ENCODE results near the gene DLG5. TPM values are rescaled to one million over a fixed set of nuclear protein-coding genes. Genes with fewer than 3 reads are reported as not detected.

Gene DLG5
- total and polyA plus RNA-seq, 2 experiments from 2014 or later, result 4.4 to 27.9 TPM

DNA sequence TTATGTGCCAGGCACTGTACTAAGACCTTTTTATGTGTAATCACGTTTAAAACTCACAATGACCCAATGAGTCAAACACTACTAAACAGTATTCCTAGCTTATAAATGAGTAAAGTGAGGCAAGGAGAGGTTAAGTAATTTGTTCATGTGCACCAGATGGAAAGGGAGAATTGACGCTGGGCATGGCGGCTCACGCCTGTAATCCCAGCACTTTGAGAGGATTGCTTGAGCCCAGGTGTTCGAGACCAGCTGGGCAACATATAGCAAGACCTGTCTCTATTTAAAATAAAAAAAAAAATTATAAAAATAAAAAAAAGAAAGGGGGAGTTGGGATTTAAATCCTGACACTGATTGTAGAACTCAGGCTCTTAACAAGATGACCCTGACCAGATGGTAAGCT, 46.7 kb upstream of the DLG5 start:
- TF ChIP-seq EZH2phosphoT487 (IDR thresholded peaks at IDR 0.05; ENCODE audit: insufficient read depth, low read depth), result no peak
- no peak for TF ChIP-seq EZH2 (IDR thresholded peaks at IDR 0.05; ENCODE audit: insufficient read depth, poor library complexity, severe bottlenecking)
- no peak overlapping the region for H3K27ac ChIP-seq
- H3K4me1 ChIP-seq (ENCODE audit: insufficient read depth), result peaks cover 16% of the 10 kb centered on the region
- no peak overlapping the region for H3K9ac ChIP-seq
- no peaks in the 10 kb centered on the region for H3K79me2 ChIP-seq (ENCODE audit: insufficient read depth)
- H3F3A ChIP-seq (ENCODE audit: insufficient read depth), result peaks cover 36% of the 10 kb centered on the region
- no peak overlapping the region for H2AFZ ChIP-seq
- H3K9me2 ChIP-seq (ENCODE audit: insufficient read depth), result no peaks in the 10 kb centered on the region
- H3K36me3 ChIP-seq (ENCODE audit: low read depth), result peaks cover under 1% of the 10 kb centered on the region; the same call in 1 of the 2 replicates
- H3K4me2 ChIP-seq (ENCODE audit: unreplicated experiment), result no peak overlapping the region
- no peaks in the 10 kb centered on the region for H3K9me3 ChIP-seq (ENCODE audit: low read depth)
- no peaks in the 10 kb centered on the region for H3K27me3 ChIP-seq (replicated peaks; ENCODE audit: insufficient read depth)
- H4K20me1 ChIP-seq (ENCODE audit: insufficient read depth), result no peaks in the 10 kb centered on the region
- no peak overlapping the region for H3K4me3 ChIP-seq
- DNase-seq, result peak; percentile 14
- 73% methylated on average over 5 of the region's 5 CpGs for WGBS, 2 experiments (ENCODE audit: low coverage in 1 of 2, low lambda C conversion rate in 2 of 2, missing lambda C conversion rate in 2 of 2)
- in situ Hi-C loops (cut with MboI), result loop anchor here (10.0 kb wide), 1 partner anchor 118 kb away; no protein-coding TSS in a partner anchor

DNA sequence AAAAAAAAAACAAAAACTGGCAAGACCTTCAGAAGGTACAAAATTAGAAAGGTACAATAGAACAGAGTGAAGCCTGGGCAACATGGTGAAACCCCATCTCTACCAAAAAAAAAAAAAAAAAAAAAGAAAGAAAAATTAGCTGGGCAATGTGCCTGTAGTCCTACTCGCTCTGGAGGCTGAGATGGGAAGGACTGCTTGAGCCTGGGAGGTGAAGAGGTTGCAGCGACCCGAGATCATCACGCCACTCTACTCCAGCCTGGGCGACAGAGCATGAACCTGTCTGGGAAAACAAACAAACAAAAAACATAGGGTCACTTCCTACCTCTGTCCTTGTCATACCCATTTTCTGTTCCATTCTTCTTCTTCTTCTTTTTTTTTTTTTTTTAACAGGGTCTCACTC, 45.6 kb upstream of the DLG5 start:
- no peak for DNase-seq
- H3K9me2 ChIP-seq (ENCODE audit: insufficient read depth), result no peaks in the 10 kb centered on the region
- H4K20me1 ChIP-seq (ENCODE audit: insufficient read depth), result no peaks in the 10 kb centered on the region
- 94 to 95% methylated on average over 5 of the region's 5 CpGs for WGBS, 2 experiments (ENCODE audit: low coverage in 1 of 2, low lambda C conversion rate in 2 of 2, missing lambda C conversion rate in 2 of 2)
- H3F3A ChIP-seq (ENCODE audit: insufficient read depth), result peaks cover 36% of the 10 kb centered on the region
- no peaks in the 10 kb centered on the region for H3K79me2 ChIP-seq (ENCODE audit: insufficient read depth)
- H2AFZ ChIP-seq, result no peak overlapping the region
- no peak overlapping the region for H3K4me2 ChIP-seq (ENCODE audit: unreplicated experiment)
- TF ChIP-seq EZH2 (IDR thresholded peaks at IDR 0.05; ENCODE audit: insufficient read depth, poor library complexity, severe bottlenecking), result no peak
- TF ChIP-seq EZH2phosphoT487 (IDR thresholded peaks at IDR 0.05; ENCODE audit: insufficient read depth, low read depth), result no peak
- H3K9me3 ChIP-seq (ENCODE audit: low read depth), result no peaks in the 10 kb centered on the region
- in situ Hi-C loops (cut with MboI), result loop anchor here (10.0 kb wide), 1 partner anchor 117 kb away; no protein-coding TSS in a partner anchor
- H3K36me3 ChIP-seq (ENCODE audit: low read depth), result no peaks in the 10 kb centered on the region; the same call in 1 of the 2 replicates
- no peak overlapping the region for H3K4me3 ChIP-seq
- no peak overlapping the region for H3K9ac ChIP-seq
- peaks cover 16% of the 10 kb centered on the region for H3K4me1 ChIP-seq (ENCODE audit: insufficient read depth)
- H3K27me3 ChIP-seq (replicated peaks; ENCODE audit: insufficient read depth), result no peaks in the 10 kb centered on the region
- H3K27ac ChIP-seq, result peak overlapping the region; percentile 76

DNA sequence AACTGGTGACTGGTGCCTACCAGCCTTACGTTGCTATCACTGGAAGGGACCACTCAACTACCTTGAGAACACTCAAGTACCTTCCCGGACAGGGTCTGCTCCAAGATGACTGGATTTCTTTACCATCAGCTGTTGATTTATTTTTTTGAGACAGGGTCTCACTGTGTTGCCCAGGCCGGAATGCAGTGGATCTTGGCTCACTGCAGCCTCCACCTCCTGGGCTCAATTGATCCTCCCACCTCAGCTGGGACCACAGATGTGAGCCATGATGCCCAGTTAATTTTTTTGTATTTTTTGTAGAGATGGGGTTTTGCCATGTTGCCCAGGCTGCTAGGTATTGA, 45.2 kb upstream of the DLG5 start:
- Histone ChIP-seq H3K36me3 (ENCODE audit: low read depth) (no peaks in the 10 kb centered on the region; the same call in 1 of the 2 replicates), H3K79me2 (ENCODE audit: insufficient read depth) (no peaks in the 10 kb centered on the region), H3F3A (ENCODE audit: insufficient read depth) (peaks cover 36% of the 10 kb centered on the region), H3K4me1 (ENCODE audit: insufficient read depth) (peaks cover 16% of the 10 kb centered on the region), H4K20me1 (ENCODE audit: insufficient read depth) (no peaks in the 10 kb centered on the region), H3K27ac (peak overlapping the region; percentile 76), H3K9me3 (ENCODE audit: low read depth) (no peaks in the 10 kb centered on the region), H3K4me3 (no peak overlapping the region), H3K9me2 (ENCODE audit: insufficient read depth) (no peaks in the 10 kb centered on the region), H3K27me3 (replicated peaks; ENCODE audit: insufficient read depth) (no peaks in the 10 kb centered on the region), H3K9ac (peak overlapping the region; percentile 52), H3K4me2 (ENCODE audit: unreplicated experiment) (no peak overlapping the region), H2AFZ (peak overlapping the region; percentile 69)
- DNase-seq, result no peak
- 92 to 95% methylated on average over 3 of the region's 3 CpGs for WGBS, 2 experiments (ENCODE audit: low coverage in 1 of 2, low lambda C conversion rate in 2 of 2, missing lambda C conversion rate in 2 of 2)
- in situ Hi-C loops (cut with MboI), result loop anchor here (10.0 kb wide), 1 partner anchor 117 kb away; no protein-coding TSS in a partner anchor
- TF ChIP-seq EZH2 (IDR thresholded peaks at IDR 0.05; ENCODE audit: insufficient read depth, poor library complexity, severe bottlenecking) (no peak), EZH2phosphoT487 (IDR thresholded peaks at IDR 0.05; ENCODE audit: insufficient read depth, low read depth) (no peak)

DNA sequence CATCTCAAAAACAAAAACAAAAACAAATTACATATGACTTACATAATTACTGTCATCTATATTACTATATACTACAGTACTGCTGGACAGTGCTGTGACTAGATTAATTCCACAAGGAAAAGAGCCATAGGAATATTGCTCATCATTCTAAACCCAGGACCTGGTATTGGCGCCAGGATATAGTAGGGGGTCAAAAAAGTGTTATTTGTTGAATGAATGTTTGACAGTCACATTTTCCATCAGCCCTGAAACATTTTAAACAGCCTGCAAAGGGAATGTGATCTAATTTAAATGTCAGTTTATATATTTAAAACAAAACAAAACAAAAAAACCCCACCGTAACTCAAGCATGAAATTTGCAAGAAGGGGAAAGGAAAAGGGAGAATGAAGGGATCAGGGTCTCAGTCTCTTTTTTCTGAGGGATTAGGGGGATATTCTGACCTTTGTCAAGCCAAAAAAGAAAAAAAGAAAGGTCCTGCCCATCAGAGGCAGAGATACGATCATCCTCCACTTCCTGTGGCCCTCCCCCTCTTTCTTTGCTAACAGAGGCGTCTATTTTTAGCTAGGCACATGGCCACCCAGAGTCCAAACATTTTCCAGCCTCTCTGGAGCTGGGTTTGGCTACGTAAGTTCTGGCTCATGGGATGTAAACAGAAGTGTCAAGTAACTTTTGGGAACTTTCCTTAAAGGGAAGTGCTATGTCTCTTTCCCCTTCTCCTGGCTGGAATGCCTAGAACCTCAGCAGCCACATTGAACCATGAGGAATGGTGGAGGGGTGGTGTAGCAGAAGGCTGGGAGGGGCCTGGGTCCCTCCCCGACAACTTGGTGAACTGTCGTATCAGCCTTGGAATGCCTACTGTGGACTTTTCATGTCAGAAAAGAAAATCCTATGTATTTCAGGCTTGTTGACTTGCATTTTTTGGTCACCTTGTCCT, 44.6 kb upstream of the DLG5 start:
- H3K79me2 ChIP-seq (ENCODE audit: insufficient read depth), result no peaks in the 10 kb centered on the region
- no peaks in the 10 kb centered on the region for H3K9me3 ChIP-seq (ENCODE audit: low read depth)
- H3K4me1 ChIP-seq (ENCODE audit: insufficient read depth), result peaks cover 16% of the 10 kb centered on the region
- WGBS, 2 experiments (ENCODE audit: low coverage in 1 of 2, low lambda C conversion rate in 2 of 2, missing lambda C conversion rate in 2 of 2), result 20 to 21% methylated on average over 7 of the region's 7 CpGs
- in situ Hi-C loops (cut with MboI), result loop anchor here (10.0 kb wide), 1 partner anchor 116 kb away; no protein-coding TSS in a partner anchor
- no peaks in the 10 kb centered on the region for H3K9me2 ChIP-seq (ENCODE audit: insufficient read depth)
- peak overlapping the region; percentile 76 for H3K27ac ChIP-seq
- H3K9ac ChIP-seq, result peak overlapping the region; percentile 52
- DNase-seq, result peak; percentile 95
- peak overlapping the region; percentile 77 for H3K4me2 ChIP-seq (ENCODE audit: unreplicated experiment)
- peak overlapping the region; percentile 69 for H2AFZ ChIP-seq
- H3K36me3 ChIP-seq (ENCODE audit: low read depth), result no peaks in the 10 kb centered on the region; the same call in 1 of the 2 replicates
- H3F3A ChIP-seq (ENCODE audit: insufficient read depth), result peaks cover 36% of the 10 kb centered on the region
- no peaks in the 10 kb centered on the region for H4K20me1 ChIP-seq (ENCODE audit: insufficient read depth)
- no peaks in the 10 kb centered on the region for H3K27me3 ChIP-seq (replicated peaks; ENCODE audit: insufficient read depth)
- TF ChIP-seq EZH2phosphoT487 (IDR thresholded peaks at IDR 0.05; ENCODE audit: insufficient read depth, low read depth), result no peak
- TF ChIP-seq EZH2 (IDR thresholded peaks at IDR 0.05; ENCODE audit: insufficient read depth, poor library complexity, severe bottlenecking), result no peak
- peak overlapping the region; percentile 53 for H3K4me3 ChIP-seq
